SK-N-SH (cell line): ENCODE data around the gene IPMK. TPM values are rescaled to one million over a fixed set of nuclear protein-coding genes. Genes with fewer than 3 reads are reported as not detected.
"Not testable (repeated sequence)": the region's sequence is repeated elsewhere in the genome, so short reads cannot be mapped to it uniquely, and the experiment has no call there.

ENCODE experiments used
- CTCF ChIA-PET: fragments of 300-600, 350-600 bp; formaldehyde crosslinking; extraction: SDS; loops from one replicate; lab custom pipeline; 2021; lab: Yijun Ruan, JAX
- POLR2A ChIA-PET: fragments of 350-600 bp; sonication (Branson Sonifier 250); formaldehyde crosslinking; extraction: SDS; loops from one replicate; lab custom pipeline; 2020; ENCODE audit warnings: antibody characterized with exemption, inconsistent platforms; lab: Yijun Ruan, JAX
- DNase-seq: peaks from one replicate; pipeline ENCODE4 v3.0.0; 2012
- H2AFZ ChIP-seq: fragments of 200-600 bp; sonication (generic); 2 replicates; pipeline ENCODE4 v1.8.1; 2016; ENCODE audit warnings: antibody characterized with exemption, mild to moderate bottlenecking, low read depth
- H3F3A ChIP-seq: fragments of 200-600 bp; sonication (generic); replicated peaks from 2 replicates; pipeline ENCODE3; 2016; ENCODE audit warnings: antibody characterized with exemption, mild to moderate bottlenecking; ENCODE audit not compliant: insufficient read depth
- H3K27ac ChIP-seq, 2 experiments: fragments of 200-500 bp in 1 of 2; fragments of 200-600 bp in 1 of 2; sonication (Bioruptor generic) in 1 of 2; sonication (generic), shearing (Covaris generic) in 1 of 2; 2 replicates each; pipeline versions ENCODE4 v1.5.1 to v1.6.1; 2014 to 2016; ENCODE audit warnings: low read depth in 2 of 2, inconsistent platforms in 1 of 2, low read length in 1 of 2, mild to moderate bottlenecking in 1 of 2, mixed read lengths in 1 of 2
- H3K27me3 ChIP-seq: fragments of 200-600 bp; sonication (generic), shearing (Covaris generic); 2 replicates; pipeline ENCODE4 v1.6.1; 2016; ENCODE audit warnings: mixed run types; ENCODE audit not compliant: insufficient read depth
- H3K36me3 ChIP-seq, 2 experiments: fragments of 200-500 bp in 1 of 2; fragments of 200-600 bp in 1 of 2; sonication (Bioruptor generic) in 1 of 2; sonication (generic) in 1 of 2; replicated peaks in 1 of 2; 2 replicates each; pipeline versions ENCODE3 to v1.5.1; 2014 to 2016; ENCODE audit warnings: low read length in 1 of 2, mild to moderate bottlenecking in 1 of 2; ENCODE audit not compliant: insufficient read depth in 2 of 2, control insufficient read depth in 1 of 2
- H3K4me1 ChIP-seq, 2 experiments: fragments of 200-500 bp in 1 of 2; fragments of 200-600 bp in 1 of 2; sonication (Bioruptor generic) in 1 of 2; sonication (generic), shearing (Covaris generic) in 1 of 2; 2 replicates each; pipeline versions ENCODE4 v1.5.1 to v1.6.1; 2014 to 2016; ENCODE audit warnings: low read depth in 1 of 2, low read length in 1 of 2, mixed run types in 1 of 2; ENCODE audit not compliant: insufficient read depth in 2 of 2, control insufficient read depth in 1 of 2
- H3K4me2 ChIP-seq: fragments of 200-600 bp; sonication (generic), shearing (Covaris generic); 2 replicates; pipeline ENCODE4 v1.6.1; 2017; ENCODE audit warnings: mixed run types
- H3K4me3 ChIP-seq, 2 experiments: fragments of 200-500 bp in 1 of 2; fragments of 200-600 bp in 1 of 2; sonication (Bioruptor generic) in 1 of 2; sonication (generic), shearing (Covaris generic) in 1 of 2; 2 replicates each; pipeline versions ENCODE4 v1.5.1 to v1.8.1; 2014 to 2016; ENCODE audit warnings: low read depth in 2 of 2, inconsistent platforms in 1 of 2, low read length in 1 of 2, mild to moderate bottlenecking in 1 of 2, mixed read lengths in 1 of 2, moderate library complexity in 1 of 2
- H3K79me2 ChIP-seq: fragments of 200-600 bp; sonication (generic); 2 replicates; pipeline ENCODE4 v1.8.1; 2017; ENCODE audit warnings: mild to moderate bottlenecking; ENCODE audit not compliant: insufficient read depth
- H3K9ac ChIP-seq: fragments of 200-600 bp; sonication (generic); 2 replicates; pipeline ENCODE4 v1.6.1; 2017; ENCODE audit warnings: mixed run types
- H3K9me2 ChIP-seq: fragments of 200-600 bp; sonication (generic); 2 replicates; pipeline ENCODE4 v1.6.1; 2017; ENCODE audit warnings: mixed run types
- H3K9me3 ChIP-seq: fragments of 200-600 bp; sonication (generic); 2 replicates; pipeline ENCODE4 v1.6.1; 2017; ENCODE audit warnings: mixed run types, mild to moderate bottlenecking, moderate library complexity
- H4K20me1 ChIP-seq: fragments of 200-600 bp; sonication (generic); 2 replicates; pipeline ENCODE4 v1.6.1; 2017; ENCODE audit warnings: mild to moderate bottlenecking, mixed run types; ENCODE audit not compliant: insufficient read depth
- CHD2 ChIP-seq: fragments of 150-350 bp; IDR thresholded peaks from 2 replicates; pipeline ENCODE4 v1.6.1; 2018; ENCODE audit warnings: low read length; ENCODE audit not compliant: partially characterized antibody
- FOXJ3 ChIP-seq: sonication (generic); formaldehyde crosslinking; IDR thresholded peaks from 2 replicates; pipeline ENCODE4 v1.5.1; 2020; ENCODE audit warnings: mild to moderate bottlenecking, missing genetic modification reagents
- FOXM1 ChIP-seq: IDR thresholded peaks from 2 replicates; pipeline ENCODE4 v1.4.0; 2012; ENCODE audit warnings: low read depth, mild to moderate bottlenecking
- IRF3 ChIP-seq: fragments of 150-350 bp; IDR thresholded peaks from 2 replicates; pipeline ENCODE4 v1.6.1; 2016; ENCODE audit warnings: mild to moderate bottlenecking, low read depth, low read length
- JUND ChIP-seq: IDR thresholded peaks from 2 replicates; pipeline ENCODE4 v1.4.0; 2012
- NRF1 ChIP-seq: IDR thresholded peaks from 2 replicates; pipeline ENCODE4 v1.6.1; 2012; ENCODE audit warnings: low read depth, mild to moderate bottlenecking, low read length
- POLR2AphosphoS5 ChIP-seq: IDR thresholded peaks from 2 replicates; pipeline ENCODE4 v1.6.1; 2012; ENCODE audit warnings: low read depth, low read length
- REST ChIP-seq: IDR thresholded peaks from 2 replicates; pipeline ENCODE4 v1.6.1; 2012; ENCODE audit warnings: mild to moderate bottlenecking, low read depth, low read length, moderate library complexity
- RXRA ChIP-seq: IDR thresholded peaks from 2 replicates; pipeline ENCODE4 v1.4.0; 2012; ENCODE audit warnings: low read depth, mild to moderate bottlenecking, borderline replicate concordance
- SIN3A ChIP-seq: IDR thresholded peaks from 2 replicates; pipeline ENCODE4 v1.6.1; 2012; ENCODE audit warnings: low read depth, mild to moderate bottlenecking, low read length, moderate library complexity, borderline replicate concordance
- SMC3 ChIP-seq: IDR thresholded peaks from 2 replicates; pipeline ENCODE4 v1.6.1; 2012; ENCODE audit warnings: low read depth, low read length, improper control_type of control experiment
- YY1 ChIP-seq: IDR thresholded peaks from 2 replicates; pipeline ENCODE4 v1.4.0; 2012; ENCODE audit warnings: low read depth, mild to moderate bottlenecking
- WGBS: methylation state at CpG from one replicate; pipeline ENCODE4 v1.1.6; 2017; ENCODE audit warnings: low lambda C conversion rate; 5-methylcytosine and 5-hydroxymethylcytosine counted together
- polyA plus RNA-seq, 3 experiments: library from polyadenylated mRNA; depleted of rRNA; stranded (reverse); fragments of >200 nt; gene quantifications; 2 replicates each; pipeline ENCODE4 v1.2.3, GENCODE V29; 2012
- TF ChIP-seq, protein P1 (sequence below): IDR thresholded peaks from 2 replicates; pipeline ENCODE4 v1.4.0; 2012; ENCODE audit warnings: low read depth, borderline replicate concordance

Gene IPMK
- polyA plus RNA-seq, 1 of the 3 experiments (the other 2 are of a cell fraction), result 0.71 TPM

DNA sequence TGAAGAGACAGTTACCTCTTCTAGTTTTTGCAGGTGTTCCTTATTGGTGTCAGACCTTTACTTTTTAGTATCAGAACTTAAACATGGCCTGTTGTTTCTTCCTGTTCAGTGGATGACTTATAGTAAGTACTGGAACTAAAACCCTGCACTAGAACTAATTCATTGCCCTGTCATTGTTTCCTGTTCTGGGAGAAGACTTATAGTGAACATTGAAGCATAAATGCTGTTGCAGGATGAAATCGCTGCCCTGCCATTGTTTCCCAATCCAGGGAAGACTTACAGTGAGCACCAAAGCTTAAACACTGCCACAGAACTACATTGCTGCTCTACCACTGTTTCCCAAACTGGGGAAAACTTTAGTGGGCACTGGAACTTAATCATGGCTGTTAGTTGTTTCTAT is 13.1 kb downstream of the IPMK start:
- Histone ChIP-seq H3K79me2 (peaks cover 35% of the 10 kb centered on the region), H4K20me1 (no peaks in the 10 kb centered on the region), H3K27ac (no peak overlapping the region), H3K9me2 (no peaks in the 10 kb centered on the region), H3K9me3 (no peaks in the 10 kb centered on the region), H3K9ac (no peak overlapping the region), H2AFZ (no peak overlapping the region), H3K36me3 (peaks cover 0 to 16% of the 10 kb centered on the region in 2 experiments), H3K4me2 (no peak overlapping the region), H3F3A (no peaks in the 10 kb centered on the region), H3K4me1 (no peaks in the 10 kb centered on the region), H3K4me3 (no peak overlapping the region; a peak in 1 of 4 replicates), H3K27me3 (no peaks in the 10 kb centered on the region)
- CTCF ChIA-PET, result interaction anchor here (0.6 kb wide), 1 partner anchor 137 kb away, joined by 3 read pairs; no protein-coding TSS in a partner anchor
- no peak for DNase-seq
- 20% methylated on average over 1 of the region's 1 CpG for WGBS
- TF ChIP-seq SMC3 (no peak), SIN3A (no peak), FOXM1 (no peak), POLR2AphosphoS5 (no peak), CHD2 (no peak), FOXJ3 (CRISPR knock-in tag) (no peak), YY1 (no peak), JUND (no peak), RXRA (no peak)
- TF ChIP-seq, protein P1, sequence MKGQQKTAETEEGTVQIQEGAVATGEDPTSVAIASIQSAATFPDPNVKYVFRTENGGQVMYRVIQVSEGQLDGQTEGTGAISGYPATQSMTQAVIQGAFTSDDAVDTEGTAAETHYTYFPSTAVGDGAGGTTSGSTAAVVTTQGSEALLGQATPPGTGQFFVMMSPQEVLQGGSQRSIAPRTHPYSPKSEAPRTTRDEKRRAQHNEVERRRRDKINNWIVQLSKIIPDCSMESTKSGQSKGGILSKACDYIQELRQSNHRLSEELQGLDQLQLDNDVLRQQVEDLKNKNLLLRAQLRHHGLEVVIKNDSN, result no peak
- POLR2A ChIA-PET, result no interaction called here

- Histone ChIP-seq H3K36me3 (peaks cover 0 to 8% of the 10 kb centered on the region in 2 experiments), H3K9me2 (no peaks in the 10 kb centered on the region), H3K4me1 (no peaks in the 10 kb centered on the region), H3K4me3 (no peak overlapping the region), H3K27me3 (no peaks in the 10 kb centered on the region), H3K9me3 (no peaks in the 10 kb centered on the region), H3K27ac (no peak overlapping the region), H3K79me2 (peaks cover 23% of the 10 kb centered on the region), H3K9ac (no peak overlapping the region), H4K20me1 (no peaks in the 10 kb centered on the region)
- CTCF ChIA-PET, result interaction anchor here (1.1 kb wide), 1 partner anchor 46 kb away, joined by 3 read pairs; no protein-coding TSS in a partner anchor
- no peak for DNase-seq
- POLR2A ChIA-PET, result no interaction called here
- TF ChIP-seq POLR2AphosphoS5 (no peak), REST (no peak), NRF1 (no peak), IRF3 (no peak)
- TF ChIP-seq, all 33 proteins: peak for 0
- H3F3A ChIP-seq, result peaks cover 3% of the 10 kb centered on the region
- H2AFZ ChIP-seq, result no peak overlapping the region
- 88% methylated on average over 4 of the region's 4 CpGs for WGBS
- H3K4me2 ChIP-seq, result no peak overlapping the region
Measured at GRCh38 chr10:58253184-58253583, 14.5 kb downstream of the IPMK start.

DNA sequence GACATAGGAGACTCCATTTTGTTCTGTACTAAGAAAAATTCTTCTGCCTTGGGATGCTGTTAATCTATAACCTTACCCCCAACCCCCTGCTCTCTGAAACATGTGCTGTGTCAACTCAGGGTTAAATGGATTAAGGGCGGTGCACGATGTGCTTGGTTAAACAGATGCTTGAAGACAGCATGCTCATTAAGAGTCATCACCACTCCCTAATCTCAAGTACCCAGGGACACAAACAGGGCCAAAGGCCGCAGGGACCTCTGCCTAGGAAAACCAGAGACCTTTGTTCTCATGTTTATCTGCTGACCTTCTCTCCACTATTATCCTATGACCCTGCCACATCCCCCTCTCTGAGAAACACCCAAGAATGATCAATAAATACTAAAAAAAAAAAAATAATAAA is 23.0 kb downstream of the IPMK start:
- WGBS, result 92% methylated on average over 3 of the region's 3 CpGs
- H3K4me3 ChIP-seq, CTCF ChIA-PET, H3K9ac ChIP-seq, H3K27ac ChIP-seq, H3K36me3 ChIP-seq, H3K27me3 ChIP-seq, POLR2A ChIA-PET, H3K9me2 ChIP-seq, DNase-seq, H3K4me2 ChIP-seq, H3K4me1 ChIP-seq, H4K20me1 ChIP-seq, H3K9me3 ChIP-seq, H2AFZ ChIP-seq: not testable (repeated sequence)
- H3F3A ChIP-seq, result peaks cover 20% of the 10 kb centered on the region
- H3K79me2 ChIP-seq, result peaks cover 36% of the 10 kb centered on the region
